ENCODE measurements around the gene ODC1.

Gene ODC1

GRCh38 chr2:10413503-10413902, 34.6 kb downstream of the ODC1 start:
- no peak for DNase-seq

GRCh38 chr2:10412380-10412779, 35.7 kb downstream of the ODC1 start:
- DNase-seq, result no peak

GRCh38 chr2:10411557-10411956, 36.6 kb downstream of the ODC1 start:
- no peak for DNase-seq

GRCh38 chr2:10410823-10411437, 37.2 kb downstream of the ODC1 start:
- no peak for DNase-seq

- no peak for DNase-seq
These were observed 37.9 kb downstream of the ODC1 start for GRCh38 chr2:10410001-10410822.

- no peak for DNase-seq
These were observed 39.2 kb downstream of the ODC1 start for GRCh38 chr2:10408649-10409579.

GRCh38 chr2:10407841-10408648, 40.1 kb downstream of the ODC1 start:
- DNase-seq, result no peak

GRCh38 chr2:10407432-10407831, 40.7 kb downstream of the ODC1 start:
- no peak for DNase-seq

GRCh38 chr2:10406491-10407188, 41.5 kb downstream of the ODC1 start:
- no peak for DNase-seq

- DNase-seq, result no peak
These were observed 42.1 kb downstream of the ODC1 start for GRCh38 chr2:10406016-10406415.

GRCh38 chr2:10405448-10405847, 42.7 kb downstream of the ODC1 start:
- DNase-seq, result no peak

- no peak for DNase-seq
These were observed 43.6 kb downstream of the ODC1 start for GRCh38 chr2:10404324-10405143.

- DNase-seq, result no peak
These were observed 45.4 kb downstream of the ODC1 start for GRCh38 chr2:10402653-10403215.

- DNase-seq, result no peak
These were observed 46.0 kb downstream of the ODC1 start for GRCh38 chr2:10402062-10402585.

- DNase-seq, result no peak
These were observed 46.9 kb downstream of the ODC1 start for GRCh38 chr2:10400978-10401951.

GRCh38 chr2:10400568-10400977, 47.6 kb downstream of the ODC1 start:
- DNase-seq, result no peak

GRCh38 chr2:10400002-10400401, 48.1 kb downstream of the ODC1 start:
- no peak for DNase-seq

GRCh38 chr2:10399358-10399757, 48.8 kb downstream of the ODC1 start:
- no peak for DNase-seq

- no peak for DNase-seq
These were observed 49.6 kb downstream of the ODC1 start for GRCh38 chr2:10398496-10398895.
